22Rv1 (cell line): ENCODE measurements around the gene FAM156B.

Experiments used
- CTCF ChIP-seq: fragments of 450-650 bp; IDR thresholded peaks from 2 replicates; pipeline ENCODE4 v1.5.1; 2017; ENCODE audit warnings: mild to moderate bottlenecking
- ZFX ChIP-seq: fragments of 450-650 bp; IDR thresholded peaks from 2 replicates; pipeline ENCODE4 v1.6.1; 2017; ENCODE audit warnings: antibody characterized with exemption, borderline replicate concordance

DNA sequence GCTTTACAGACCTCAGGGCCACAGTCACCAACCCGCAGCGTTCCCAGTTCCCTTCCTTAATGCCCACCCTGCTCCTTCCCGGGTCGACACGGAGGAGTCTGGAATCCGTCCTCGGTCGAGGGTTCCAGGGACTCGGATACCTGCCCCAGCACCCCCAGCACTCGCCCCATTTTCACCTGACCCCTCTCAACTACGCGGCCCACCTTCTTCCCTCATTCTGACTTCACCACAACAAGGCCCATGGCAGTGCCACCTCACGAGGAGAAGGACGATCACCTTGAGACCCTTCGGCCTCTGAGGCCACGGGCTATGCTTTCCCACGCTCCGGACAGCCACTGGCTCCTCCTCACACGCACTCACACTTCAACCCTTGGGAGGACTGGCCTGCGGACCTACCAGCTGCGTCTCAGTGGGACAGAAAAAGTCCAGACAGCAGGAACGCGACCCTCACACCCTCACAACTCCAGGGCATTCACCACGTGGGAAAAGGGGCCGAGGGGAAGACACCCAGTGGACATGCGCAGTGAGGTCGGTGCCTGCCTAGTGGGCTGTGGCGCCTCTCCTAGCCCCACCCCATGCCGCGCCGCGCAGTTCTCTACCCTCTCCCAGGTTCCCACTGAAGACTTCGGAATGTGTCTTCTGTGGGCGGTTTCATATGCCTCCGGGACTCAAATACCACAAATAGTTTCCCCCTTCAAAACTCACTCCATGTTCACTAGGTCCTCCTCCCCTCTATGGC, 29.4 kb upstream of the FAM156B start, which contains the start of gene XAGE3:
- TF ChIP-seq CTCF, result no peak
- no peak for TF ChIP-seq ZFX
